GM12891 (cell line): ENCODE measurements around the gene CISH.

Source experiments
- PAX5 ChIP-seq: IDR thresholded peaks from 2 replicates; pipeline ENCODE4 v1.6.1; 2011; ENCODE audit warnings: low read length, moderate library complexity, mild to moderate bottlenecking; ENCODE audit not compliant: insufficient read depth, severe bottlenecking
- POLR2A ChIP-seq: IDR thresholded peaks from 2 replicates; pipeline ENCODE4 v1.6.1; 2011; ENCODE audit warnings: low read depth, low read length, control low read depth
- POLR2AphosphoS5 ChIP-seq: IDR thresholded peaks from 2 replicates; pipeline ENCODE4 v1.6.1; 2011; ENCODE audit warnings: low read depth, low read length, control low read depth
- POU2F2 ChIP-seq: IDR thresholded peaks from 2 replicates; pipeline ENCODE4 v1.6.1; 2011; ENCODE audit warnings: low read depth, mild to moderate bottlenecking, control low read depth, low read length, moderate library complexity
- SPI1 ChIP-seq: IDR thresholded peaks from 2 replicates; pipeline ENCODE4 v1.6.1; 2011; ENCODE audit warnings: low read depth, low read length, control low read depth
- TAF1 ChIP-seq: IDR thresholded peaks from 2 replicates; pipeline ENCODE4 v1.6.1; 2011; ENCODE audit warnings: low read depth, low read length, control low read depth

DNA sequence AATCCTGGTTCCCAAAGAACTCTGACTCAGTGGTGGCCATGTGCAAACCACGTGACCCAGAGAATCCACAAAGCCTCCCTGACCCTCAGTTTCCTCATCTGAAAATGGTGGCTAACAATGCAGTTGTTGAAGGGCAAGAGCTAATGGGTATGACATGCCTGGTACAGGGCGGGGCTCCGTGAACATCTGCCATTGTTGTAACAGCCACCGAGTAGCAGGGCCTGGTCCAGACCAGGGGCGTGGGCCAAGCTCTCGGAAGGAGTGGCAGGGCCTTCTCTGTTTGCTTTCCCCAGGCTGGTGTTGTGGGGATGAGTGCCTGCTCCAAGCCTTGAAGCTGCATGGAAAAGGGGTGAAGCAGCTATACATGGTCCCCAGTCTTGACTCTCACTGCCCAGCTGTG is 18.8 kb upstream of the CISH start:
- TF ChIP-seq SPI1 (no peak), POLR2AphosphoS5 (no peak), POLR2A (no peak), TAF1 (no peak), PAX5 (no peak), POU2F2 (no peak)
